ENCODE results near the gene MCM6. TPM values are rescaled to one million over a fixed set of nuclear protein-coding genes. Genes with fewer than 3 reads are reported as not detected.
A peak's percentile ranks its signal among the peaks of the same experiment; 100 is the strongest.

MCM6 gene
- total RNA-seq, 1 donor from 2014 or later = 9.5 TPM

DNA sequence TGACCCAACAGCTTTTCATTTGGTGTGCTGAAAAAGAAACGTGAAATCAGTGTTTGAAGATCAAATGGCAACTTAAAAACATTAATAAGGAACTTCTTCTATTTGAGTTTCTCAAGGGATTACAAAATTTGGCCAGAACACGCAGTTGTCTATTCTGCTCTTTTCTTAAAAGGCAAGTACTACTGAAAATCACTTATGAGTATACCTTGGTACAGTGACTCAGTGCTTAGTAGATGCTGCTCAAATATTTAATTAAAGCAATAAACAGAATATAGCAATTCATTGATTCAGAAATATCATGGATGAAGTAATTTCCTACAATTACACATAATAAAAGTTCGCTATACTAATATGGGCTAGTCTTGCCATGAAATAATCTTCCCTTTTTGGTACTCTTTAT lies 38.2 kb upstream of the MCM6 start:
- Histone ChIP-seq H3K9me3 (ENCODE audit: insufficient read depth, low read depth, low read length) (no peaks in the 10 kb centered on the region), H2AFZ (ENCODE audit: low read depth, low read length) (no peak overlapping the region), H4K20me1 (ENCODE audit: insufficient read depth, low read length) (no peaks in the 10 kb centered on the region), H3K27me3 (ENCODE audit: insufficient read depth, low read length) (no peaks in the 10 kb centered on the region), H3K4me2 (ENCODE audit: low read length) (no peak overlapping the region), H3K4me1 (ENCODE audit: insufficient read depth, low read length) (no peaks in the 10 kb centered on the region), H3K27ac (ENCODE audit: low read depth, low read length) (no peak overlapping the region), H3K79me2 (ENCODE audit: insufficient read depth, low read length) (no peaks in the 10 kb centered on the region), H3K36me3 (ENCODE audit: insufficient read depth, low read length) (peaks cover 4% of the 10 kb centered on the region), H3K9ac (ENCODE audit: low read length) (no peak overlapping the region), H3K4me3 (ENCODE audit: insufficient read depth, low read depth, low read length) (no peak overlapping the region)
- no peak overlapping the region for H3K27ac Mint-ChIP-seq (ENCODE audit: unreplicated experiment)
- H3K4me1 Mint-ChIP-seq (ENCODE audit: low read depth, unreplicated experiment) = peaks cover 3% of the 10 kb centered on the region
- no peaks in the 10 kb centered on the region for H3K27me3 Mint-ChIP-seq (ENCODE audit: low read depth, unreplicated experiment)
- TF ChIP-seq, protein P1, sequence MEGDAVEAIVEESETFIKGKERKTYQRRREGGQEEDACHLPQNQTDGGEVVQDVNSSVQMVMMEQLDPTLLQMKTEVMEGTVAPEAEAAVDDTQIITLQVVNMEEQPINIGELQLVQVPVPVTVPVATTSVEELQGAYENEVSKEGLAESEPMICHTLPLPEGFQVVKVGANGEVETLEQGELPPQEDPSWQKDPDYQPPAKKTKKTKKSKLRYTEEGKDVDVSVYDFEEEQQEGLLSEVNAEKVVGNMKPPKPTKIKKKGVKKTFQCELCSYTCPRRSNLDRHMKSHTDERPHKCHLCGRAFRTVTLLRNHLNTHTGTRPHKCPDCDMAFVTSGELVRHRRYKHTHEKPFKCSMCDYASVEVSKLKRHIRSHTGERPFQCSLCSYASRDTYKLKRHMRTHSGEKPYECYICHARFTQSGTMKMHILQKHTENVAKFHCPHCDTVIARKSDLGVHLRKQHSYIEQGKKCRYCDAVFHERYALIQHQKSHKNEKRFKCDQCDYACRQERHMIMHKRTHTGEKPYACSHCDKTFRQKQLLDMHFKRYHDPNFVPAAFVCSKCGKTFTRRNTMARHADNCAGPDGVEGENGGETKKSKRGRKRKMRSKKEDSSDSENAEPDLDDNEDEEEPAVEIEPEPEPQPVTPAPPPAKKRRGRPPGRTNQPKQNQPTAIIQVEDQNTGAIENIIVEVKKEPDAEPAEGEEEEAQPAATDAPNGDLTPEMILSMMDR (IDR thresholded peaks at IDR 0.05; ENCODE audit: insufficient read depth, low read depth, low read length) = no peak
- no peak for TF ChIP-seq EZH2 (IDR thresholded peaks at IDR 0.05; ENCODE audit: insufficient read depth, low read length)
- no peaks in the 10 kb centered on the region for H3K36me3 Mint-ChIP-seq (ENCODE audit: low read depth, unreplicated experiment)
- DNase-seq (ENCODE audit: low read depth) (no peak), FAIRE-seq (no peak)
- H3K9me3 Mint-ChIP-seq (ENCODE audit: unreplicated experiment) = no peaks in the 10 kb centered on the region
- no peak overlapping the region for H3K4me3 Mint-ChIP-seq (ENCODE audit: unreplicated experiment)

DNA sequence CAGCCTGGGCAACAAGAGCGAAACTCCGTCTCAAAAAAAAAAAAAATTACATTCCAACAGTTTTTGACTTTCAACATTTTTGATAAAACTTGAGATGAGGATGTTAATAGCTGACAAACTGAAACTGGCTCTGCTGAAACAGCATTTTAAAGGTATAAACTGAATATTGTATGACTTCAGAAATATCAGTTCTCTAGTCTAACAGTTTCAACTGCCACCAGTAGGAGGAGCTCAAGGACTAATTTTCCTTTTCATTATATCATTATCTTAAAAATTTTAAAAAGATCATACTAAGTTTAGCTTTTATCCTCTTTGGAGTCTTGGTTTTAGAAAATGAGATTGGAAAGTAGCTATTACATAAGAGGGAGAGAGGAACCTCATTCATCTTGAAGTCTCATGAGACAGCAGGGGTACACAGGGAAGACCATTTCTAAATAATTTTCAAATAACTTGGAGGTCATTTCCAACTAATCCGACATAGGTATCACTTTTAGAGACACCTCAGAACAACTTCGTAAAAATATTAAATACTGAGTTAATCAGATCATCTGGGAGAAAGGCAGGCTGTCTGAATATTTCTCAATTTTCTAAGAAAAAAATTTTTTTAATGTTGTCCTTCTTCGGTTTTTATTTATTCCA lies 37.6 kb upstream of the MCM6 start:
- Histone ChIP-seq H3K9me3 (ENCODE audit: insufficient read depth, low read depth, low read length) (no peaks in the 10 kb centered on the region), H4K20me1 (ENCODE audit: insufficient read depth, low read length) (no peaks in the 10 kb centered on the region), H2AFZ (ENCODE audit: low read depth, low read length) (no peak overlapping the region), H3K4me2 (ENCODE audit: low read length) (no peak overlapping the region), H3K27me3 (ENCODE audit: insufficient read depth, low read length) (no peaks in the 10 kb centered on the region), H3K9ac (ENCODE audit: low read length) (no peak overlapping the region), H3K36me3 (ENCODE audit: insufficient read depth, low read length) (peaks cover 4% of the 10 kb centered on the region), H3K4me3 (ENCODE audit: insufficient read depth, low read depth, low read length) (no peak overlapping the region), H3K79me2 (ENCODE audit: insufficient read depth, low read length) (no peaks in the 10 kb centered on the region), H3K27ac (ENCODE audit: low read depth, low read length) (no peak overlapping the region), H3K4me1 (ENCODE audit: insufficient read depth, low read length) (no peaks in the 10 kb centered on the region)
- Mint-ChIP-seq H3K4me3 (ENCODE audit: unreplicated experiment) (no peak overlapping the region), H3K9me3 (ENCODE audit: unreplicated experiment) (no peaks in the 10 kb centered on the region), H3K27me3 (ENCODE audit: low read depth, unreplicated experiment) (no peaks in the 10 kb centered on the region), H3K27ac (ENCODE audit: unreplicated experiment) (no peak overlapping the region), H3K36me3 (ENCODE audit: low read depth, unreplicated experiment) (no peaks in the 10 kb centered on the region), H3K4me1 (ENCODE audit: low read depth, unreplicated experiment) (peaks cover 3% of the 10 kb centered on the region)
- DNase-seq (ENCODE audit: low read depth) (peak; percentile 25), FAIRE-seq (no peak)
- TF ChIP-seq, protein P1 (IDR thresholded peaks at IDR 0.05; ENCODE audit: insufficient read depth, low read depth, low read length) = peak; percentile 74
- TF ChIP-seq EZH2 (IDR thresholded peaks at IDR 0.05; ENCODE audit: insufficient read depth, low read length) = no peak

DNA sequence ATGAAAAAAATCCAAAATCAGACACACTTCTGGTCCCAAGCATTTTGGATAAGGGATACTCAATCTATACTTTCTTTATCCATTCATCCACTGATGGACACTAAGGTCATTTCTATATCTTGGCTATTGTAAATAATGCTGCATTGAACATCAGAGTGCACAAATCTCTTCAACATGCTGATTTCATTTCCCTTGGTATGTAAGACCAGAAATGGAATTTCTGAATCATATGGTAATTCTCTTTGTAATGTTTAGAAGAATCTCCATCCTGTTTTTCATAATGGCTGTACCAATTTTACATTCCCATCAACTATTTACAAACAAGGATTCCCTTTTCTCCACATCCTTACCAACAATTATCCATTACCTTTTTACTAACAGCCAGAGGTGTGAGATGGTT lies 33.7 kb upstream of the MCM6 start:
- Mint-ChIP-seq H3K4me1 (ENCODE audit: low read depth, unreplicated experiment) (peaks cover 3% of the 10 kb centered on the region), H3K27ac (ENCODE audit: unreplicated experiment) (no peak overlapping the region), H3K9me3 (ENCODE audit: unreplicated experiment) (no peaks in the 10 kb centered on the region), H3K4me3 (ENCODE audit: unreplicated experiment) (no peak overlapping the region), H3K27me3 (ENCODE audit: low read depth, unreplicated experiment) (no peaks in the 10 kb centered on the region), H3K36me3 (ENCODE audit: low read depth, unreplicated experiment) (no peaks in the 10 kb centered on the region)
- no peaks in the 10 kb centered on the region for H4K20me1 ChIP-seq (ENCODE audit: insufficient read depth, low read length)
- H3K9ac ChIP-seq (ENCODE audit: low read length) = no peak overlapping the region
- no peak overlapping the region for H3K4me3 ChIP-seq (ENCODE audit: insufficient read depth, low read depth, low read length)
- peak; percentile 5 for FAIRE-seq
- TF ChIP-seq EZH2 (IDR thresholded peaks at IDR 0.05; ENCODE audit: insufficient read depth, low read length) = no peak
- TF ChIP-seq, protein P1 (IDR thresholded peaks at IDR 0.05; ENCODE audit: insufficient read depth, low read depth, low read length) = no peak
- no peak overlapping the region for H2AFZ ChIP-seq (ENCODE audit: low read depth, low read length)
- H3K4me1 ChIP-seq (ENCODE audit: insufficient read depth, low read length) = no peaks in the 10 kb centered on the region
- H3K27me3 ChIP-seq (ENCODE audit: insufficient read depth, low read length) = no peaks in the 10 kb centered on the region
- H3K79me2 ChIP-seq (ENCODE audit: insufficient read depth, low read length) = no peaks in the 10 kb centered on the region
- peaks cover 20% of the 10 kb centered on the region for H3K36me3 ChIP-seq (ENCODE audit: insufficient read depth, low read length)
- H3K4me2 ChIP-seq (ENCODE audit: low read length) = no peak overlapping the region
- DNase-seq (ENCODE audit: low read depth) = peak; percentile 35
- H3K9me3 ChIP-seq (ENCODE audit: insufficient read depth, low read depth, low read length) = no peaks in the 10 kb centered on the region
- H3K27ac ChIP-seq (ENCODE audit: low read depth, low read length) = no peak overlapping the region

Data from astrocyte (in vitro differentiated cells and primary cell).